HepG2 (cell line): Measurements from ENCODE around the gene KAT14. TPM values are rescaled to one million over a fixed set of nuclear protein-coding genes. Genes with fewer than 3 reads are reported as not detected.

ENCODE experiments used
- DNMT3B ChIP-seq: conservative IDR thresholded peaks from 2 replicates; pipeline ENCODE4 v1.6.1; 2016; ENCODE audit warnings: missing biosample characterization, control low read depth
- FOXA1 ChIP-seq, 2 experiments: fragments of 450-650 bp in 1 of 2; sonication (generic) in 1 of 2; formaldehyde crosslinking in 1 of 2; IDR thresholded peaks; 2 replicates each; pipeline versions ENCODE4 v1.4.0 to v1.6.1; 2016 to 2020; ENCODE audit warnings: missing genetic modification reagents in 1 of 2
- GTF2F1 ChIP-seq: fragments of 150-350 bp; IDR thresholded peaks from 2 replicates; pipeline ENCODE4 v1.6.1; 2014; ENCODE audit warnings: low read length
- JUNB ChIP-seq: sonication (generic); formaldehyde crosslinking; IDR thresholded peaks from 2 replicates; pipeline ENCODE4 v1.8.0; 2022; ENCODE audit warnings: missing genetic modification reagents, mild to moderate bottlenecking, borderline replicate concordance
- KDM3A ChIP-seq: IDR thresholded peaks from 2 replicates; pipeline ENCODE4 v1.6.1; 2018; ENCODE audit warnings: low read depth, missing compliant biosample characterization
- NCOA1 ChIP-seq: sonication (generic); formaldehyde crosslinking; IDR thresholded peaks from 2 replicates; pipeline ENCODE4 v1.9.0; 2021; ENCODE audit warnings: missing genetic modification reagents
- PCBP2 ChIP-seq: fragments of 200-400 bp; formaldehyde crosslinking; optimal IDR thresholded peaks from 2 replicates; pipeline ENCODE3; 2018; ENCODE audit warnings: low read length, low read depth; ENCODE audit not compliant: poor library complexity, severe bottlenecking
- RAD21 ChIP-seq: fragments of 450-650 bp; formaldehyde crosslinking; IDR thresholded peaks from 2 replicates; pipeline ENCODE4 v1.5.0; 2020; ENCODE audit warnings: mild to moderate bottlenecking
- ZBTB20 ChIP-seq: sonication (generic); formaldehyde crosslinking; IDR thresholded peaks from 2 replicates; pipeline ENCODE4 v1.8.1; 2023; ENCODE audit warnings: missing genetic modification reagents, low read depth, mild to moderate bottlenecking, borderline replicate concordance
- ZNF441 ChIP-seq: sonication (generic); formaldehyde crosslinking; IDR thresholded peaks from 2 replicates; pipeline ENCODE4 v1.7.0; 2021; ENCODE audit warnings: missing genetic modification reagents, borderline replicate concordance
- ZNF558 ChIP-seq: sonication (generic); formaldehyde crosslinking; IDR thresholded peaks from 2 replicates; pipeline ENCODE4 v1.9.0; 2022; ENCODE audit warnings: mild to moderate bottlenecking, missing genetic modification reagents, borderline replicate concordance
- ZNF737 ChIP-seq: sonication (generic); formaldehyde crosslinking; IDR thresholded peaks from 2 replicates; pipeline ENCODE4 v1.5.0; 2020; ENCODE audit warnings: missing genetic modification reagents, mild to moderate bottlenecking, borderline replicate concordance
- ZNF747 ChIP-seq: sonication (generic); formaldehyde crosslinking; IDR thresholded peaks from 2 replicates; pipeline ENCODE4 v1.8.1; 2023; ENCODE audit warnings: missing genetic modification reagents, mild to moderate bottlenecking, borderline replicate concordance
- polyA plus RNA-seq, 8 experiments: library from polyadenylated mRNA; depleted of rRNA in 3 of 8; stranded (reverse) in 7 of 8; unstranded in 1 of 8; fragments of >200 nt; fragmentation: Illumina TruSeq in 4 of 8; extraction: Trizol in 4 of 8; gene quantifications; 2 replicates each; pipeline versions ENCODE4 v1.2.1 to v1.2.3, GENCODE V29; 2011 to 2016; ENCODE audit warnings: low read depth in 4 of 8, missing spikeins in 1 of 8, mixed read lengths in 1 of 8; ENCODE audit not compliant: insufficient read depth in 1 of 8
- total RNA-seq, 5 experiments: library from RNA; depleted of rRNA; stranded (reverse); fragments of >200 nt; fragmentation: Illumina TruSeq; extraction: Trizol; gene quantifications; 2 replicates each; pipeline ENCODE4 v1.2.3, GENCODE V29; 2016; ENCODE audit warnings: low read depth in 1 of 5
- TF ChIP-seq, protein P1 (sequence below): sonication (generic); formaldehyde crosslinking; IDR thresholded peaks from 2 replicates; pipeline ENCODE4 v1.4.0; 2020; ENCODE audit warnings: missing genetic modification reagents
- TF ChIP-seq, protein P2 (sequence below): sonication (generic); formaldehyde crosslinking; IDR thresholded peaks from 2 replicates; pipeline ENCODE4 v1.4.0; 2020; ENCODE audit warnings: missing genetic modification reagents
- TF ChIP-seq, protein P3 (sequence below): sonication (generic); formaldehyde crosslinking; IDR thresholded peaks from 2 replicates; pipeline ENCODE4 v1.5.0; 2020; ENCODE audit warnings: missing genetic modification reagents
- TF ChIP-seq, protein P4 (sequence below): sonication (generic); formaldehyde crosslinking; conservative IDR thresholded peaks from 2 replicates; pipeline ENCODE4 v1.8.1; 2023; ENCODE audit warnings: missing genetic modification reagents
- TF ChIP-seq, protein P5 (sequence below): IDR thresholded peaks from 2 replicates; pipeline ENCODE4 v1.6.1; 2016; ENCODE audit warnings: missing genetic modification reagents, missing compliant biosample characterization
- TF ChIP-seq, protein P6 (sequence below): IDR thresholded peaks from 2 replicates; pipeline ENCODE4 v1.6.1; 2016; ENCODE audit warnings: control low read depth

Gene KAT14
- total and polyA plus RNA-seq, 2 of the 13 experiments (the other 11 are each of a cell fraction or from before 2014, with no cell fraction given) = 5.1 to 15.1 TPM

DNA sequence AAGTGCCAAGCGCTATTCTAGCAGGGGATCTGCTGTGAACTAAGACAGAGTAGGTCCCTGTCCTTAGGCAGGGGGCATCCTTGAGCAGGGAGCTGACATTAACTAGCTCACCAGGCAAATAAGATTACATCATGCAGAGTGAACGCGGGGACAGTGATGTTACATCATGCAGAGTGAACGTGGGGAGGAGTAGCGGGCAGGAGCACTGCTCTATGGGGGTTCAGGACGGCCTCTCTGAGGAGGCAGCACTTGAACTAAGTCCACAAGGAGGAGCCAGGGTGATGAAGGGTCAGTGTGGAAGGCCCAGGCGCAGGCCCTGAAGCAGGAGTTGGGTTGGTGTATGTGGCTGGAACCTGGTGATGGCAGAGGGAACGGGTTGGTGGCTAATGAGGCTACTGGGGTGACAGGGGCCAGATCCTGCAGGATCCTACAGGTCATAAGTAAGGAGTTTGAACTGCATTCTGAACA lies 38.7 kb downstream of the KAT14 start (continued):
- TF ChIP-seq, protein P1, sequence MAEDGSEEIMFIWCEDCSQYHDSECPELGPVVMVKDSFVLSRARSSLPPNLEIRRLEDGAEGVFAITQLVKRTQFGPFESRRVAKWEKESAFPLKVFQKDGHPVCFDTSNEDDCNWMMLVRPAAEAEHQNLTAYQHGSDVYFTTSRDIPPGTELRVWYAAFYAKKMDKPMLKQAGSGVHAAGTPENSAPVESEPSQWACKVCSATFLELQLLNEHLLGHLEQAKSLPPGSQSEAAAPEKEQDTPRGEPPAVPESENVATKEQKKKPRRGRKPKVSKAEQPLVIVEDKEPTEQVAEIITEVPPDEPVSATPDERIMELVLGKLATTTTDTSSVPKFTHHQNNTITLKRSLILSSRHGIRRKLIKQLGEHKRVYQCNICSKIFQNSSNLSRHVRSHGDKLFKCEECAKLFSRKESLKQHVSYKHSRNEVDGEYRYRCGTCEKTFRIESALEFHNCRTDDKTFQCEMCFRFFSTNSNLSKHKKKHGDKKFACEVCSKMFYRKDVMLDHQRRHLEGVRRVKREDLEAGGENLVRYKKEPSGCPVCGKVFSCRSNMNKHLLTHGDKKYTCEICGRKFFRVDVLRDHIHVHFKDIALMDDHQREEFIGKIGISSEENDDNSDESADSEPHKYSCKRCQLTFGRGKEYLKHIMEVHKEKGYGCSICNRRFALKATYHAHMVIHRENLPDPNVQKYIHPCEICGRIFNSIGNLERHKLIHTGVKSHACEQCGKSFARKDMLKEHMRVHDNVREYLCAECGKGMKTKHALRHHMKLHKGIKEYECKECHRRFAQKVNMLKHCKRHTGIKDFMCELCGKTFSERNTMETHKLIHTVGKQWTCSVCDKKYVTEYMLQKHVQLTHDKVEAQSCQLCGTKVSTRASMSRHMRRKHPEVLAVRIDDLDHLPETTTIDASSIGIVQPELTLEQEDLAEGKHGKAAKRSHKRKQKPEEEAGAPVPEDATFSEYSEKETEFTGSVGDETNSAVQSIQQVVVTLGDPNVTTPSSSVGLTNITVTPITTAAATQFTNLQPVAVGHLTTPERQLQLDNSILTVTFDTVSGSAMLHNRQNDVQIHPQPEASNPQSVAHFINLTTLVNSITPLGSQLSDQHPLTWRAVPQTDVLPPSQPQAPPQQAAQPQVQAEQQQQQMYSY (CRISPR knock-in tag) = no peak
- TF ChIP-seq GTF2F1 (no peak), ZNF558 (CRISPR knock-in tag) (no peak), KDM3A (CRISPR knock-in tag) (no peak), FOXA1 (IDR thresholded peaks at IDR 0.05) (no peak), FOXA1 (CRISPR knock-in tag; IDR thresholded peaks at IDR 0.05) (no peak), ZNF441 (CRISPR knock-in tag) (no peak), NCOA1 (no peak), ZNF747 (CRISPR knock-in tag) (no peak), RAD21 (CRISPR knock-in tag) (no peak), ZBTB20 (no peak), PCBP2 (no peak), DNMT3B (CRISPR knock-in tag) (no peak), ZNF737 (CRISPR knock-in tag) (peak; percentile 77; the same call in 1 of the 2 replicates), JUNB (no peak)
- TF ChIP-seq, protein P2, sequence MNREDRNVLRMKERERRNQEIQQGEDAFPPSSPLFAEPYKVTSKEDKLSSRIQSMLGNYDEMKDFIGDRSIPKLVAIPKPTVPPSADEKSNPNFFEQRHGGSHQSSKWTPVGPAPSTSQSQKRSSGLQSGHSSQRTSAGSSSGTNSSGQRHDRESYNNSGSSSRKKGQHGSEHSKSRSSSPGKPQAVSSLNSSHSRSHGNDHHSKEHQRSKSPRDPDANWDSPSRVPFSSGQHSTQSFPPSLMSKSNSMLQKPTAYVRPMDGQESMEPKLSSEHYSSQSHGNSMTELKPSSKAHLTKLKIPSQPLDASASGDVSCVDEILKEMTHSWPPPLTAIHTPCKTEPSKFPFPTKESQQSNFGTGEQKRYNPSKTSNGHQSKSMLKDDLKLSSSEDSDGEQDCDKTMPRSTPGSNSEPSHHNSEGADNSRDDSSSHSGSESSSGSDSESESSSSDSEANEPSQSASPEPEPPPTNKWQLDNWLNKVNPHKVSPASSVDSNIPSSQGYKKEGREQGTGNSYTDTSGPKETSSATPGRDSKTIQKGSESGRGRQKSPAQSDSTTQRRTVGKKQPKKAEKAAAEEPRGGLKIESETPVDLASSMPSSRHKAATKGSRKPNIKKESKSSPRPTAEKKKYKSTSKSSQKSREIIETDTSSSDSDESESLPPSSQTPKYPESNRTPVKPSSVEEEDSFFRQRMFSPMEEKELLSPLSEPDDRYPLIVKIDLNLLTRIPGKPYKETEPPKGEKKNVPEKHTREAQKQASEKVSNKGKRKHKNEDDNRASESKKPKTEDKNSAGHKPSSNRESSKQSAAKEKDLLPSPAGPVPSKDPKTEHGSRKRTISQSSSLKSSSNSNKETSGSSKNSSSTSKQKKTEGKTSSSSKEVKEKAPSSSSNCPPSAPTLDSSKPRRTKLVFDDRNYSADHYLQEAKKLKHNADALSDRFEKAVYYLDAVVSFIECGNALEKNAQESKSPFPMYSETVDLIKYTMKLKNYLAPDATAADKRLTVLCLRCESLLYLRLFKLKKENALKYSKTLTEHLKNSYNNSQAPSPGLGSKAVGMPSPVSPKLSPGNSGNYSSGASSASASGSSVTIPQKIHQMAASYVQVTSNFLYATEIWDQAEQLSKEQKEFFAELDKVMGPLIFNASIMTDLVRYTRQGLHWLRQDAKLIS (CRISPR knock-in tag) = no peak
- TF ChIP-seq, protein P3, sequence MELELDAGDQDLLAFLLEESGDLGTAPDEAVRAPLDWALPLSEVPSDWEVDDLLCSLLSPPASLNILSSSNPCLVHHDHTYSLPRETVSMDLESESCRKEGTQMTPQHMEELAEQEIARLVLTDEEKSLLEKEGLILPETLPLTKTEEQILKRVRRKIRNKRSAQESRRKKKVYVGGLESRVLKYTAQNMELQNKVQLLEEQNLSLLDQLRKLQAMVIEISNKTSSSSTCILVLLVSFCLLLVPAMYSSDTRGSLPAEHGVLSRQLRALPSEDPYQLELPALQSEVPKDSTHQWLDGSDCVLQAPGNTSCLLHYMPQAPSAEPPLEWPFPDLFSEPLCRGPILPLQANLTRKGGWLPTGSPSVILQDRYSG (CRISPR knock-in tag) = no peak
- TF ChIP-seq, protein P4, sequence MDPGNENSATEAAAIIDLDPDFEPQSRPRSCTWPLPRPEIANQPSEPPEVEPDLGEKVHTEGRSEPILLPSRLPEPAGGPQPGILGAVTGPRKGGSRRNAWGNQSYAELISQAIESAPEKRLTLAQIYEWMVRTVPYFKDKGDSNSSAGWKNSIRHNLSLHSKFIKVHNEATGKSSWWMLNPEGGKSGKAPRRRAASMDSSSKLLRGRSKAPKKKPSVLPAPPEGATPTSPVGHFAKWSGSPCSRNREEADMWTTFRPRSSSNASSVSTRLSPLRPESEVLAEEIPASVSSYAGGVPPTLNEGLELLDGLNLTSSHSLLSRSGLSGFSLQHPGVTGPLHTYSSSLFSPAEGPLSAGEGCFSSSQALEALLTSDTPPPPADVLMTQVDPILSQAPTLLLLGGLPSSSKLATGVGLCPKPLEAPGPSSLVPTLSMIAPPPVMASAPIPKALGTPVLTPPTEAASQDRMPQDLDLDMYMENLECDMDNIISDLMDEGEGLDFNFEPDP (CRISPR knock-in tag) = no peak
- TF ChIP-seq, protein P5, sequence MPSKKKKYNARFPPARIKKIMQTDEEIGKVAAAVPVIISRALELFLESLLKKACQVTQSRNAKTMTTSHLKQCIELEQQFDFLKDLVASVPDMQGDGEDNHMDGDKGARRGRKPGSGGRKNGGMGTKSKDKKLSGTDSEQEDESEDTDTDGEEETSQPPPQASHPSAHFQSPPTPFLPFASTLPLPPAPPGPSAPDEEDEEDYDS (CRISPR knock-in tag) = no peak
- TF ChIP-seq, protein P6, sequence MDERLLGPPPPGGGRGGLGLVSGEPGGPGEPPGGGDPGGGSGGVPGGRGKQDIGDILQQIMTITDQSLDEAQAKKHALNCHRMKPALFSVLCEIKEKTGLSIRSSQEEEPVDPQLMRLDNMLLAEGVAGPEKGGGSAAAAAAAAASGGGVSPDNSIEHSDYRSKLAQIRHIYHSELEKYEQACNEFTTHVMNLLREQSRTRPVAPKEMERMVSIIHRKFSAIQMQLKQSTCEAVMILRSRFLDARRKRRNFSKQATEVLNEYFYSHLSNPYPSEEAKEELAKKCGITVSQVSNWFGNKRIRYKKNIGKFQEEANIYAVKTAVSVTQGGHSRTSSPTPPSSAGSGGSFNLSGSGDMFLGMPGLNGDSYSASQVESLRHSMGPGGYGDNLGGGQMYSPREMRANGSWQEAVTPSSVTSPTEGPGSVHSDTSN = no peak
